Small intestine (tissue), 7 donors: ENCODE results near the gene LRP1B. TPM values are rescaled to one million over a fixed set of nuclear protein-coding genes. Genes with fewer than 3 reads are reported as not detected.

ENCODE experiments used
- DNase-seq, 2 donors: peaks; one replicate each; pipeline versions ENCODE4 v3.0.0 to v3.0.0-alpha.2; 2013
- FAIRE-seq: peaks from 2 replicates; lab custom pipeline; 2012; peaks lifted over from hg19 to GRCh38; lab: Jason Lieb, UNC
- H3K27ac ChIP-seq, 3 donors: one replicate each; pipeline ENCODE4 v1.5.1; 2013; ENCODE audit warnings: low read length in 2 of 3, mild to moderate bottlenecking in 2 of 3, control low read depth in 1 of 3, inconsistent platforms in 1 of 3, low read depth in 1 of 3, moderate library complexity in 1 of 3
- H3K27me3 ChIP-seq, 3 donors: one replicate each; pipeline ENCODE4 v1.6.1; 2013; ENCODE audit warnings: low read length in 3 of 3, inconsistent platforms in 1 of 3; ENCODE audit not compliant: control insufficient read depth in 3 of 3, insufficient read depth in 3 of 3
- H3K36me3 ChIP-seq, 3 donors: one replicate each; pipeline ENCODE4 v1.6.1; 2013; ENCODE audit warnings: low read length in 3 of 3, inconsistent platforms in 1 of 3, low read depth in 1 of 3, mild to moderate bottlenecking in 1 of 3, moderate library complexity in 1 of 3; ENCODE audit not compliant: control insufficient read depth in 3 of 3, insufficient read depth in 2 of 3
- H3K4me1 ChIP-seq, 3 donors: one replicate each; pipeline ENCODE4 v1.6.1; 2013; ENCODE audit warnings: low read length in 2 of 3, inconsistent platforms in 1 of 3, low read depth in 1 of 3, mild to moderate bottlenecking in 1 of 3, moderate library complexity in 1 of 3; ENCODE audit not compliant: control insufficient read depth in 3 of 3, insufficient read depth in 2 of 3
- H3K4me3 ChIP-seq, 3 donors: one replicate each; pipeline ENCODE4 v1.5.1; 2013; ENCODE audit warnings: low read length in 3 of 3, control low read depth in 1 of 3, inconsistent platforms in 1 of 3, low read depth in 1 of 3, mild to moderate bottlenecking in 1 of 3, moderate library complexity in 1 of 3
- H3K9me3 ChIP-seq, 2 donors: one replicate each; pipeline ENCODE4 v1.6.1; 2013; ENCODE audit warnings: low read depth in 1 of 2, low read length in 1 of 2; ENCODE audit not compliant: control insufficient read depth in 2 of 2, insufficient read depth in 1 of 2
- WGBS, 3 donors: extraction: QIAGEN DNeasy Blood & Tissue Kit; methylation state at CpG; one replicate each; pipeline ENCODE4 v1.1.7; 2013; 5-methylcytosine and 5-hydroxymethylcytosine counted together
- polyA plus RNA-seq, 4 donors: library from polyadenylated mRNA; stranded (reverse) in 3 of 4; unstranded in 1 of 4; fragments of 200-250 nt in 3 of 4; fragments of 120-200 nt in 1 of 4; gene quantifications; one replicate each; pipeline versions ENCODE4 v1.2.1 to v1.2.3, GENCODE V29; 2013
- donor health status: healthy with polysubstance abuse.
- donor health status: control.
- donor health status: control.
- donor health status: Bipolar disorder and iron deficiency.
- donor health status: healthy.

LRP1B gene
- polyA plus RNA-seq, 4 donors = 0.07 to 0.64 TPM; not detected in 2

DNA sequence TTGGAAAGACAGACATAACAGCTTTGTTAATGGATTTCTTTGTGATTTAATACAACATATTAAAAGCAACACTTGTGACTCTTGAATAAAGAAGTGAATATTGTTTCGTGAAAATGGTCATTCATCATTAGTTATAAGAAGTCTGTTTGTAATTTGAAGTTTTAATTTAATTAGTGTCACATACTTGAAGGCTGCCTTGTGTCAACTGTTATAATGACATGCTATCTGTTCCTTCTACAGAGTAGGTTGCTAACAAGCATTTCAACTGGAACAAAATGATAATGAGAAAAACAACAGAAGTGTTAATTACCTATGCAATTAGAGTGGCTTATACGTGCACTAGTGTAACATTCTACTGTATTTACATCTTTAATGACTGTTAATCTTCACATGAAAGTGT, 624.7 kb downstream of the LRP1B start:
- no peaks in the 10 kb centered on the region for H3K27me3 ChIP-seq
- no peaks in the 10 kb centered on the region for H3K4me1 ChIP-seq
- no peaks in the 10 kb centered on the region for H3K9me3 ChIP-seq
- H3K27ac ChIP-seq = no peak overlapping the region
- H3K36me3 ChIP-seq = no peaks in the 10 kb centered on the region
- DNase-seq (no peak), FAIRE-seq (no peak)
- 42 to 61% (median 48%) methylated on average over 2 of the region's 2 CpGs for WGBS, 3 donors
- H3K4me3 ChIP-seq = no peak overlapping the region

DNA sequence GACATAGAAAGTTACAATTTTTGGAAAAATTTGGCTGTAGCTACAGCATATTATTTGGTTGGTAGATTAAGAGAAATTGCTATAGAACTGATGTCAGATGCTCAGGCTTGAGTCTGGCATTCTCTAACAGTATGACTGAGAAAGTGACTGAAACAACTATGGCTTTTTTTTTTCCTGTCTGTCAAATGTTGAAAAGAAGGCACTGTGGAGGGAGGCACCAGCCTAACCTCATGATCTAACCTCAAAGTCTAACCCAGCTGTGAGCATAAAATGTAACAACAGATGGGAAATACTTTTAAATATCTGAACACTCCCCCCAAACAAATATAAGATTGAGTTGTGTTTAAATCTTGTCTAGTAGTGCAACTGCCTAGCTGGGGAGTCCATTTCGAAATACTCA, 629.1 kb downstream of the LRP1B start:
- Histone ChIP-seq H3K4me3 (no peak overlapping the region), H3K27ac (no peak overlapping the region), H3K9me3 (no peaks in the 10 kb centered on the region), H3K4me1 (no peaks in the 10 kb centered on the region), H3K36me3 (no peaks in the 10 kb centered on the region), H3K27me3 (no peaks in the 10 kb centered on the region)
- no peak for FAIRE-seq
- 62 to 68% (median 63%) methylated on average over 1 of the region's 1 CpG for WGBS, 3 donors
- no peak for DNase-seq

DNA sequence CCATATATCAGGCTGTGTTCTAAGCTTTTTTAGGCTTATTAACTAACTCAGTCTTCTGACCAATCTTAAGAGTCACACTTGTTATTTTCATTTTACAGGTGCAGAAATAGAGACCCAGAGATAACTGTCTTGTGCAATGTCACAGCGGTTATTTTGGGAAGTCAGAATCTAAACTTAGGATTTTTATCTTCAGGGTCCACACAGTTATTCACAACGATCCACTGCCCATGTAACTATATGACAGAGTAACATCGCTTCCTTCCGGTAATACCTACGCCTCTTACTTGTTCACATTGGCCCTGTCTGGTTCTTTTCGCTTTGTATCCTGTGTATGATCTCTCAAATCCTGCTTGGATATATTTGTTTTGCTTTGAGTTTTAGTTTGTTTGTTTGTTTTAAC, 631.7 kb downstream of the LRP1B start:
- Histone ChIP-seq H3K27ac (no peak overlapping the region), H3K4me3 (no peak overlapping the region), H3K27me3 (no peaks in the 10 kb centered on the region), H3K9me3 (no peaks in the 10 kb centered on the region), H3K4me1 (no peaks in the 10 kb centered on the region), H3K36me3 (no peaks in the 10 kb centered on the region)
- FAIRE-seq = no peak
- DNase-seq = no peak
- WGBS, 3 donors = 75 to 82% (median 78%) methylated on average over 6 of the region's 6 CpGs

DNA sequence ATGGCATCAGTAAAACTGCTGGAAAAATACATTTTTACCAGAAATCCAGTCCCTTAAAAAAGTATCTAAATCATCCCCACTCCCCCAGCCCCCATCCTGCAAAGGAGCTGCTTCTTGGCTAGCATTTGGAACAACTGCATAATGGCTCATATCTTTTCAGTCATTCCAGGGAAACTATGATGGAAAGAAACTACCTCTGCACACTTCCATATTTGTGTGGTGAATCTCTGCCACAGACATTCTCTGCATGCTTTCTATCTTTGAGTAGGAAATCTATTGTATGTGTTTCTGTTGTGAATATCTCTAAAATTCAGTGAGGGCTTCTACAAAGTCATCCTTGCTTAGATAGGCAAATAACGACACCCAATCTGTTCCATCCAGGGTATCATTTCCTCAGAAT, 632.3 kb downstream of the LRP1B start:
- FAIRE-seq (no peak), DNase-seq (no peak)
- no peak overlapping the region for H3K4me3 ChIP-seq
- no peaks in the 10 kb centered on the region for H3K36me3 ChIP-seq
- 79 to 88% (median 83%) methylated on average over 1 of the region's 1 CpG for WGBS, 3 donors
- no peaks in the 10 kb centered on the region for H3K9me3 ChIP-seq
- no peaks in the 10 kb centered on the region for H3K27me3 ChIP-seq
- no peaks in the 10 kb centered on the region for H3K4me1 ChIP-seq
- no peak overlapping the region for H3K27ac ChIP-seq

DNA sequence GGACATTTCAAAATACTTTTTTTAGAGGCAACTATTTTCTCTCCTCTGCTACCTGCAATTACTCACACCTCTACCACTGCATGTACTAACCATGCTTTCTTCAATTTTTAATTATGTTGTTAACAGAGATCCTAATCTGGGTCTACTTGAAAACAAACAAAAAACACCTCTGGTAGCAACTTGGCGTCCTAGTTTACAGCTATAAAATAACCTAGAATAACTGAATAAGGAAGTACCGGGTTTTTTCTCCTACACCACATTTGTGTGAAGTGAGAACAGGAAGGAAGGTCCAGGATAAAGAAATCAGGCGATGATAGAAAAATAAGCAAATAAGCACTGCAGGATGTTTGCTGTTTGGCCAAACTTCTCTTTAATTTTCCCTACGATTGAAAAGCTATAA, 633.5 kb downstream of the LRP1B start:
- Histone ChIP-seq H3K36me3 (no peaks in the 10 kb centered on the region), H3K27me3 (no peaks in the 10 kb centered on the region), H3K9me3 (no peaks in the 10 kb centered on the region), H3K4me1 (no peaks in the 10 kb centered on the region), H3K4me3 (no peak overlapping the region), H3K27ac (no peak overlapping the region)
- FAIRE-seq (no peak), DNase-seq (peak in 1 of 2 donors; percentile 1)
- WGBS, 3 donors = 43 to 53% (median 46%) methylated on average over 4 of the region's 4 CpGs

DNA sequence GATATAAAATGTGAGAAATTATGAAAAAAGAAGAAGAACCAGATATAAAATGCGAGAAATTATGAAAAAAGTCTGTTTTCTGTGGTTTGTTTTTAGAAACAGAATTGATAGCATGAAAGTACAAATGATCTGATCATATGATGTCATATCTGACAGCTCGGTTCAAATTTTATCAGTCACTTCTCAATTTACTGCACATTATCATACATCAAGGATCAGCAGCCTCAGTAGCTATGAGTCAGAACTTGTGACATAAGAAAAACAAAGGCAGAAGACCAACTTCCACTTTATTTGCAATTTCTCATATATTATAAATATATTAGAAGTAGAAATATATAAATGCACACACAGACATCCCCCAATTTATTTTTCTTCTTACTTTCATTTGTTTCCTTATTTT, 634.0 kb downstream of the LRP1B start:
- H3K27me3 ChIP-seq = no peaks in the 10 kb centered on the region
- FAIRE-seq (no peak), DNase-seq (no peak)
- no peaks in the 10 kb centered on the region for H3K9me3 ChIP-seq
- no peaks in the 10 kb centered on the region for H3K4me1 ChIP-seq
- H3K27ac ChIP-seq = no peak overlapping the region
- H3K4me3 ChIP-seq = no peak overlapping the region
- 47 to 72% (median 61%) methylated on average over 2 of the region's 2 CpGs for WGBS, 3 donors
- no peaks in the 10 kb centered on the region for H3K36me3 ChIP-seq

DNA sequence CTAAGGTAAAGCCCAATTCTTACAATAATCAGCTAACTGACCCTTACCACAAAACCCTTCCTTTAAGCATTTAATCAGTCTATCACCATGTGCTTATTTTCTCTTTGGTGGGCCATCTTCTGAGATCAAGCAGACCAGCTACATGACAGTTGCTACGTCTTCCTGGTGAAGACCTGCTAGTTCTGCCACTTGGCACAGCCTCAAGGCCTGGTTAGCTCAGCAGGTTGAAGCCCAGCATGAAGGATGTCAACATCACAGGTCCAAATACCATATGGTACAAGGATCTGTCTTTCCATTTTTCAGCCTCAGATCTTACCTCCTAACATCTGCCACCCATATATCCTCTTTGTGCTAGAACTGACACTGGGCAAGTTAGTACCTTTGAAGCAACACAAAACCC, 636.9 kb downstream of the LRP1B start:
- 40 to 88% (median 86%) methylated on average over 1 of the region's 1 CpG for WGBS, 3 donors
- no peak for FAIRE-seq
- Histone ChIP-seq H3K36me3 (no peaks in the 10 kb centered on the region), H3K4me3 (no peak overlapping the region), H3K27me3 (no peaks in the 10 kb centered on the region), H3K27ac (no peak overlapping the region), H3K4me1 (no peaks in the 10 kb centered on the region), H3K9me3 (no peaks in the 10 kb centered on the region)
- no peak for DNase-seq

DNA sequence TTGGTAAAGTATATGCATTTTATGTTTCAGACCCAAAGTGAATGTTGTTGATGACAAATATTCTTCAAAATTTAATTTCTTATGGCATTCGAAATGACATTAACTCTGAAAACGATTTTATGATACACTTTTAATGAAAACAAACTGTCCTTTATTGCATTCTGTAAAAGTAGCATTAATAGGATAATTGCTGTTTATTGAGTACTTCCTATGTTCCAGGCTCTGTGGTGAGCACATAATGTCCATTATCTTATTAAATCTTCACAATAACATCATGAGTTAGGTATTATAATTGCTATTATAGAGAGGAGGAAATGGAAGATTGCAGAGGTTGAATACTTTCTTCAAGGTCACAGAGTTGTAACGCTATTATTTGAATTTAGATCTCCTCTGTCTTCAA, 638.0 kb downstream of the LRP1B start:
- 63 to 78% (median 64%) methylated on average over 3 of the region's 3 CpGs for WGBS, 3 donors
- DNase-seq (no peak), FAIRE-seq (no peak)
- Histone ChIP-seq H3K9me3 (no peaks in the 10 kb centered on the region), H3K4me3 (no peak overlapping the region), H3K27ac (no peak overlapping the region), H3K36me3 (no peaks in the 10 kb centered on the region), H3K27me3 (no peaks in the 10 kb centered on the region), H3K4me1 (no peaks in the 10 kb centered on the region)

DNA sequence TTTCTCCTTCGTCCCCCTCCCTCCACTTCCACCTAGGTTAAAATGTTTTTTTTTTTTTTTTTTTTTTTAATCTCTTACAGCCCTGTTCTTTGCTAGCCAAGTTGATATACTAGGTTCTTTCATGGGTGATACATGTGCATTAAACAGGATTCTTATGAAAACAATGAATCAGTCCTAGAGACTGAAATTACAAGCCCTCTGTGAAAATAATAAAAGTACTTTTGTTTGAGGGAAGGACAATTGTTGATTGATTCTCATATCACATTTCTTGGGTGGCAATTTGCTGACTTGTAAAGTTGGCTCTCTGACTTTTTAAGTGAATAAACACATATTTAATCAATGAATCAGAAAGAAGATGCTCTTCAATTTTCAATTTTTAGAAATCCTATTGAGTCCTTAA, 639.9 kb downstream of the LRP1B start:
- Histone ChIP-seq H3K4me1 (no peaks in the 10 kb centered on the region), H3K9me3 (no peaks in the 10 kb centered on the region), H3K4me3 (no peak overlapping the region), H3K36me3 (no peaks in the 10 kb centered on the region), H3K27ac (no peak overlapping the region), H3K27me3 (no peaks in the 10 kb centered on the region)
- WGBS, 3 donors = 63 to 74% (median 71%) methylated on average over 1 of the region's 1 CpG
- FAIRE-seq (no peak), DNase-seq (no peak)
